HFFc6 (cell line): ENCODE results near the gene OSBP2. TPM values are rescaled to one million over a fixed set of nuclear protein-coding genes. Genes with fewer than 3 reads are reported as not detected.

Experiments used
- DNase-seq: peaks from one replicate; pipeline ENCODE4 v3.0.0-alpha.2; 2018
- H3K27ac Mint-ChIP-seq: 2 replicates; pipeline ENCODE4 v1.8.0; 2020; ENCODE audit warnings: mild to moderate bottlenecking, mixed read lengths
- H3K27me3 Mint-ChIP-seq: 2 replicates; pipeline ENCODE4 v1.8.0; 2021; ENCODE audit warnings: mild to moderate bottlenecking, moderate library complexity, mixed read lengths; ENCODE audit not compliant: insufficient read depth
- H3K36me3 Mint-ChIP-seq: 2 replicates; pipeline ENCODE4 v1.8.0; 2021; ENCODE audit warnings: low read depth, mixed read lengths
- H3K4me1 Mint-ChIP-seq: 2 replicates; pipeline ENCODE4 v1.8.0; 2020; ENCODE audit warnings: low read depth, mixed read lengths
- H3K4me3 Mint-ChIP-seq: 2 replicates; pipeline ENCODE4 v1.8.0; 2020; ENCODE audit warnings: mild to moderate bottlenecking, moderate library complexity, mixed read lengths
- H3K9me3 Mint-ChIP-seq: 2 replicates; pipeline ENCODE4 v1.8.0; 2020; ENCODE audit warnings: mild to moderate bottlenecking, mixed read lengths
- CTCF ChIP-seq: fragments of 200-600 bp; sonication (generic); IDR thresholded peaks from 2 replicates; pipeline ENCODE4 v1.5.0; 2021; ENCODE audit warnings: antibody characterized with exemption, mild to moderate bottlenecking
- total RNA-seq, 6 experiments: library from RNA; stranded (reverse); fragmentation: NEBNext Ultra II Directional; extraction: Animal tissue kit (Norgen Biotek cat#: 25700); gene quantifications; 2 replicates in 1 of 6; 3 replicates in 5 of 6; pipeline ENCODE4 v1.2.3, GENCODE V29; 2021

Gene OSBP2
- total RNA-seq, 6 experiments from 2014 or later: 0.09 to 0.37 (median 0.28) TPM; not detected in 1

GRCh38 chr22:30823015-30823370, 128.3 kb downstream of the OSBP2 start:
- H3K27me3 Mint-ChIP-seq: peaks cover 49% of the 10 kb centered on the region
- H3K9me3 Mint-ChIP-seq: no peaks in the 10 kb centered on the region
- H3K27ac Mint-ChIP-seq: no peak overlapping the region
- H3K4me3 Mint-ChIP-seq: no peak overlapping the region
- H3K4me1 Mint-ChIP-seq: no peaks in the 10 kb centered on the region
- H3K36me3 Mint-ChIP-seq: 0 out of 2 replicates have a peak, but pooled peaks cover 4% of the 10 kb centered on the region
- DNase-seq: no peak
- TF ChIP-seq CTCF: no peak

DNA sequence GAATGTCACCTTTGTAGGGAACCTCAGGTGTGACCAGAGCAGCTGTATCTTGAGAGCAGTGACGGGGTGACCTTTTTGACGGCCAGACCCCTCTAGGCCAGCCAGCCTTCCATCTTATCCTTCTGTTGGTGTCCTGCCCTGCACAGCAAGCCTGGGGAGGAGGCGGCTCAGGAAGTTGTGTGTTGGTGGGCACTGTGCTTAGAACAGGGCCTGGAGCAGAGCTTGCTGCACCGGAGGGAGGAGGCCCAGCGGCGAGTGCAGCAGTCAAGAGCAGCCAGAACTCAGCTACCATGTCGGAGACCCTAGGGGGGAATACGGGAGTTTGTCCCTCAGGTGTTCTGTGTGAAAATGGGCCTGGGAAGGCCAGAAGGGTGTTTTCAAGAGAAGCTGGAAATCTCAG, 129.4 kb downstream of the OSBP2 start:
- no peak for DNase-seq
- Mint-ChIP-seq H3K9me3 (no peaks in the 10 kb centered on the region), H3K36me3 (0 out of 2 replicates have a peak, but pooled peaks cover 4% of the 10 kb centered on the region), H3K4me1 (peaks cover 8% of the 10 kb centered on the region), H3K4me3 (no peak overlapping the region), H3K27ac (no peak overlapping the region), H3K27me3 (peaks cover 48% of the 10 kb centered on the region)
- TF ChIP-seq CTCF: no peak

DNA sequence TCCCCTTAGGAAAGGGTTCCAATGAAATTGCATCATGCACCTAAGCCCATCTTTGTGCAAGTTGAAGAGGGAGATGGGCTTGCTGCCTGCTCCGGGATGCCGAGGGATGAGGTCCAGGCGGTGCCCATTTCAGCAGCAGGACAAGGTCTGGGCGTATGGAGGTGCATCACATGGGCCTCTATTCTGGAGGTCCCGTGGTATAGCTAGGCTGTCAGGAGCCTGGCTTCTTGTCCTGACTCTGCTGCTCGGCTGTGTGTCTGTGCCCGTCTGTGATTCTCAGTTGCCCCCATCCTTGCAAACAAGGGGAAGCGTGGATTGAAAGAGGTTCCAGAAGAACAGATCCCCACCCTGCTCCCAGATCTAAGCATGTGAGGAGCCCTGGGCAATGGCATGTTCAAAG, 130.0 kb downstream of the OSBP2 start:
- Mint-ChIP-seq H3K9me3 (no peaks in the 10 kb centered on the region), H3K27me3 (peaks cover 41% of the 10 kb centered on the region), H3K36me3 (0 out of 2 replicates have a peak, but pooled peaks cover 4% of the 10 kb centered on the region), H3K4me1 (peaks cover 11% of the 10 kb centered on the region), H3K4me3 (no peak overlapping the region), H3K27ac (no peak overlapping the region)
- no peak for DNase-seq
- no peak for TF ChIP-seq CTCF

GRCh38 chr22:30825711-30826505, 131.2 kb downstream of the OSBP2 start:
- peaks cover 23% of the 10 kb centered on the region for H3K4me1 Mint-ChIP-seq
- H3K27ac Mint-ChIP-seq: no peak overlapping the region
- H3K27me3 Mint-ChIP-seq: peaks cover 35% of the 10 kb centered on the region
- H3K36me3 Mint-ChIP-seq: 0 out of 2 replicates have a peak, but pooled peaks cover 4% of the 10 kb centered on the region
- no peaks in the 10 kb centered on the region for H3K9me3 Mint-ChIP-seq
- TF ChIP-seq CTCF: no peak
- no peak overlapping the region for H3K4me3 Mint-ChIP-seq
- DNase-seq: no peak

DNA sequence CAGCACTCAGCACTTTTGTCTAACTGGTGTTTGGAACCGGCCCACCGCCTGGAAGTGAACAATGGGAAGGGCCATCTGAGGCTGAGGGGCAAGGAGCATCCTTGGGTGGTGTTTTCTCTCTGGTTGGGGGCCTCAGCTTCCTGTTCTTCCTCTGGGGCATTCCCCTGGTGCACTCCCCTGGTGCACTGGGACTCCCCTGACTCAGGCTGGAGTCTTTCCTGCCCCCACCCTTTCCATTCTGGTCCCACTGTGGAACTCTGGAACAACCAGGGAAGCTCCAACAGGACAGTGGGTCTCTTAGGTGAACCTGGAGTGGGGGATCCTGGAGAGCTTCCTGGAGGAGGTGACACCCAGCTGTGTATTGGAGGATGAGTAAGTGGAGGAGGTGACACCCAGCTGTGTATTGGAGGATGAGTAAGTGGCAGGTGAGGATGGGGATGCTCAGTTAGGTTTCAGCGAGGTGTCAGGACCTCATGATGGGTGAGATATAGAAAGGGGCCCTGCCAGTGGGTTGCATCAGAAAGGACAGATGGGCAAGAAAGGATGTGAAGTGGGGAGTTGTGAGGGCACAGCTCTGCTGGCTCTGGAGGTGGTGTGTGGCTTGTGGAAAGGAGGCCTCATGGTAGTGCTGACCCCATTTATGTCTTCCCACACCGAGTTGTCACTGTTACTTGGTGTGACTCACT, 132.1 kb downstream of the OSBP2 start:
- no peak for DNase-seq
- Mint-ChIP-seq H3K36me3 (peaks cover 4% of the 10 kb centered on the region; the same call in 1 of the 2 replicates), H3K9me3 (no peaks in the 10 kb centered on the region), H3K27me3 (peaks cover 28% of the 10 kb centered on the region), H3K4me3 (no peak overlapping the region), H3K4me1 (peaks cover 32% of the 10 kb centered on the region), H3K27ac (no peak overlapping the region)
- TF ChIP-seq CTCF: no peak
